ENCODE results near the gene KDM6B. TPM values are rescaled to one million over a fixed set of nuclear protein-coding genes. Genes with fewer than 3 reads are reported as not detected.

KDM6B gene
- total RNA-seq, 1 experiment from 2014 or later, result 0.11 TPM

- no peak for DNase-seq (ENCODE audit: low read depth)
Observed at GRCh38 chr17:7880076-7880868, 46.3 kb downstream of the KDM6B start.

GRCh38 chr17:7881276-7882054 is 47.4 kb downstream of the KDM6B start:
- DNase-seq (ENCODE audit: low read depth), result no peak

GRCh38 chr17:7882068-7882467 is 48.1 kb downstream of the KDM6B start:
- no peak for DNase-seq (ENCODE audit: low read depth)

- DNase-seq (ENCODE audit: low read depth), result no peak
Observed at GRCh38 chr17:7882629-7883028, 48.6 kb downstream of the KDM6B start.

Other genes with a start within 250 kb of the KDM6B start
- gene SOX15, start 244.1 kb upstream of the KDM6B start, total RNA-seq (2014; rRNA removed; shearing (Covaris generic)), result 0.57 TPM in 1 of 2 replicates, not detected in the other
- gene FXR2, start 219.3 kb upstream of the KDM6B start, total RNA-seq (2014; rRNA removed; shearing (Covaris generic)), result 60.5 and 87.4 TPM in 2 replicates
- gene SAT2, start 206.4 kb upstream of the KDM6B start, total RNA-seq (2014; rRNA removed; shearing (Covaris generic)), result 24.0 and 71.8 TPM in 2 replicates
- 0.69 TPM in 1 of 2 replicates, not detected in the other for gene SHBG, start 204.1 kb upstream of the KDM6B start, total RNA-seq (2014; rRNA removed; shearing (Covaris generic))
- gene ATP1B2, start 183.3 kb upstream of the KDM6B start, total RNA-seq (2014; rRNA removed; shearing (Covaris generic)), result not detected in 2 replicates
- 47.8 and 70.9 TPM in 2 replicates for gene TP53, start 146.7 kb upstream of the KDM6B start, total RNA-seq (2014; rRNA removed; shearing (Covaris generic))
- gene WRAP53, start 145.7 kb upstream of the KDM6B start, total RNA-seq (2014; rRNA removed; shearing (Covaris generic)), result 33.7 and 41.4 TPM in 2 replicates
- 1.0 and 2.1 TPM in 2 replicates for gene EFNB3, start 129.0 kb upstream of the KDM6B start, total RNA-seq (2014; rRNA removed; shearing (Covaris generic))
- under 0.01 TPM in 1 of 2 replicates, not detected in the other for gene DNAH2, start 116.5 kb upstream of the KDM6B start, total RNA-seq (2014; rRNA removed; shearing (Covaris generic))
- gene TMEM88, start 20.8 kb downstream of the KDM6B start, total RNA-seq (2014; rRNA removed; shearing (Covaris generic)), result 0.46 TPM in 1 of 2 replicates, not detected in the other
- gene NAA38, start 23.3 kb downstream of the KDM6B start, total RNA-seq (2014; rRNA removed; shearing (Covaris generic)), result 99.2 and 136 TPM in 2 replicates
- 5.5 and 6.7 TPM in 2 replicates for gene CYB5D1, start 23.8 kb downstream of the KDM6B start, total RNA-seq (2014; rRNA removed; shearing (Covaris generic))
- 27.5 and 31.8 TPM in 2 replicates for gene CHD3, start 54.6 kb downstream of the KDM6B start, total RNA-seq (2014; rRNA removed; shearing (Covaris generic))
- 0.54 and 1.6 TPM in 2 replicates for gene RNF227, start 82.1 kb downstream of the KDM6B start, total RNA-seq (2014; rRNA removed; shearing (Covaris generic))
- gene KCNAB3, start 95.6 kb downstream of the KDM6B start, total RNA-seq (2014; rRNA removed; shearing (Covaris generic)), result 0.29 and 2.5 TPM in 2 replicates
- 5.4 and 13.1 TPM in 2 replicates for gene TRAPPC1, start 97.7 kb downstream of the KDM6B start, total RNA-seq (2014; rRNA removed; shearing (Covaris generic))
- 14.9 and 22.0 TPM in 2 replicates for gene CNTROB, start 98.0 kb downstream of the KDM6B start, total RNA-seq (2014; rRNA removed; shearing (Covaris generic))
- gene GUCY2D, start 168.4 kb downstream of the KDM6B start, total RNA-seq (2014; rRNA removed; shearing (Covaris generic)), result under 0.01 TPM in 1 of 2 replicates, not detected in the other
- not detected in 2 replicates for gene ALOX15B, start 204.8 kb downstream of the KDM6B start, total RNA-seq (2014; rRNA removed; shearing (Covaris generic))